NCI-H1417 (cell line): ENCODE data around the gene GPC3.
A peak's percentile ranks its signal among the peaks of the same experiment; 100 is the strongest.
"Not testable (repeated sequence)": the region's sequence is repeated elsewhere in the genome, so short reads cannot be mapped to it uniquely, and the experiment has no call there.

ENCODE experiments used
- DNase-seq, 3 experiments: peaks; one replicate each; lab custom pipeline; 2025; lab: John Stamatoyannopoulos, UW

GPC3 gene

GRCh38 chrX:133995759-133996158 lies 10.4 kb upstream of the GPC3 start:
- DNase-seq = no peak

- DNase-seq = no peak
Measured at GRCh38 chrX:133994576-133994975, 9.2 kb upstream of the GPC3 start.

GRCh38 chrX:133992882-133993281 lies 7.5 kb upstream of the GPC3 start:
- no peak for DNase-seq

- DNase-seq = no peak
Measured at GRCh38 chrX:133991814-133992213, 6.4 kb upstream of the GPC3 start.

GRCh38 chrX:133991057-133991456 lies 5.7 kb upstream of the GPC3 start:
- not testable (repeated sequence) for DNase-seq

- DNase-seq = no peak
Measured at GRCh38 chrX:133989993-133990392, 4.6 kb upstream of the GPC3 start.

GRCh38 chrX:133989490-133989889 lies 4.1 kb upstream of the GPC3 start:
- DNase-seq = no peak

- DNase-seq = peak in 2 of 3 experiments; percentile 8 to 65
Measured at GRCh38 chrX:133988010-133988409, 2.6 kb upstream of the GPC3 start.

GRCh38 chrX:133987188-133987587 lies 1.8 kb upstream of the GPC3 start:
- DNase-seq = no peak

GRCh38 chrX:133985967-133986683 lies 731 bp upstream of the GPC3 start:
- peak in 2 of 3 experiments; percentile 64 to 79 for DNase-seq

- DNase-seq = no peak
Measured at GRCh38 chrX:133984857-133985163, 584 bp downstream of the GPC3 start.

GRCh38 chrX:133983974-133984845 lies 1.2 kb downstream of the GPC3 start:
- DNase-seq = no peak

- DNase-seq = no peak
Measured at GRCh38 chrX:133983256-133983973, 2.0 kb downstream of the GPC3 start.

GRCh38 chrX:133981924-133982323 lies 3.5 kb downstream of the GPC3 start:
- DNase-seq = no peak

- DNase-seq = no peak
Measured at GRCh38 chrX:133980832-133981588, 4.4 kb downstream of the GPC3 start.

GRCh38 chrX:133980406-133980805 lies 5.0 kb downstream of the GPC3 start:
- no peak for DNase-seq

GRCh38 chrX:133979641-133980230 lies 5.7 kb downstream of the GPC3 start:
- DNase-seq = peak in 2 of 3 experiments; percentile 6 to 55

GRCh38 chrX:133973704-133974103 lies 11.7 kb downstream of the GPC3 start:
- DNase-seq = no peak

GRCh38 chrX:133972916-133973315 lies 12.5 kb downstream of the GPC3 start:
- no peak for DNase-seq

- no peak for DNase-seq
Measured at GRCh38 chrX:133971586-133971985, 13.8 kb downstream of the GPC3 start.

- no peak for DNase-seq
Measured at GRCh38 chrX:133970076-133970475, 15.3 kb downstream of the GPC3 start.

- DNase-seq = no peak
Measured at GRCh38 chrX:133969191-133969590, 16.2 kb downstream of the GPC3 start.
